HAP-1 (cell line): Measurements from ENCODE around the gene RASGRP1.
A peak's percentile ranks its signal among the peaks of the same experiment; 100 is the strongest.

ENCODE experiments used
- DNase-seq, 2 experiments: peaks; one replicate each; pipeline ENCODE4 v3.0.0-alpha.2; 2016 to 2020; ENCODE audit warnings: low spot score in 2 of 2
- H3K27me3 ChIP-seq: fragments of 250-450 bp; sonication (Bioruptor Pico); 2 replicates; pipeline ENCODE4 v1.5.1; 2020; ENCODE audit warnings: low read depth, mild to moderate bottlenecking, moderate library complexity
- H3K36me3 ChIP-seq: fragments of 250-450 bp; sonication (Bioruptor Pico); replicated peaks from 2 replicates; pipeline ENCODE4 v1.5.1; 2020; ENCODE audit warnings: mild to moderate bottlenecking
- H3K4me1 ChIP-seq: fragments of 250-450 bp; sonication (Bioruptor Pico); 2 replicates; pipeline ENCODE4 v1.5.1; 2020; ENCODE audit warnings: mild to moderate bottlenecking
- H3K4me3 ChIP-seq: fragments of 250-450 bp; sonication (Bioruptor Pico); 2 replicates; pipeline ENCODE4 v1.5.1; 2020; ENCODE audit warnings: mild to moderate bottlenecking, moderate library complexity
- H3K9me3 ChIP-seq: fragments of 250-450 bp; sonication (Bioruptor Pico); 2 replicates; pipeline ENCODE4 v1.5.1; 2020; ENCODE audit warnings: mild to moderate bottlenecking, moderate library complexity
- in situ Hi-C: fragments of 300-500 bp; cut with MboI; formaldehyde crosslinking; loops from 3 replicates; pipeline ENCODE4 v1.14.3; 2020; ENCODE audit warnings: low sequenced_read_pairs, inconsistent platforms, mixed read lengths

The RASGRP1 gene

DNA sequence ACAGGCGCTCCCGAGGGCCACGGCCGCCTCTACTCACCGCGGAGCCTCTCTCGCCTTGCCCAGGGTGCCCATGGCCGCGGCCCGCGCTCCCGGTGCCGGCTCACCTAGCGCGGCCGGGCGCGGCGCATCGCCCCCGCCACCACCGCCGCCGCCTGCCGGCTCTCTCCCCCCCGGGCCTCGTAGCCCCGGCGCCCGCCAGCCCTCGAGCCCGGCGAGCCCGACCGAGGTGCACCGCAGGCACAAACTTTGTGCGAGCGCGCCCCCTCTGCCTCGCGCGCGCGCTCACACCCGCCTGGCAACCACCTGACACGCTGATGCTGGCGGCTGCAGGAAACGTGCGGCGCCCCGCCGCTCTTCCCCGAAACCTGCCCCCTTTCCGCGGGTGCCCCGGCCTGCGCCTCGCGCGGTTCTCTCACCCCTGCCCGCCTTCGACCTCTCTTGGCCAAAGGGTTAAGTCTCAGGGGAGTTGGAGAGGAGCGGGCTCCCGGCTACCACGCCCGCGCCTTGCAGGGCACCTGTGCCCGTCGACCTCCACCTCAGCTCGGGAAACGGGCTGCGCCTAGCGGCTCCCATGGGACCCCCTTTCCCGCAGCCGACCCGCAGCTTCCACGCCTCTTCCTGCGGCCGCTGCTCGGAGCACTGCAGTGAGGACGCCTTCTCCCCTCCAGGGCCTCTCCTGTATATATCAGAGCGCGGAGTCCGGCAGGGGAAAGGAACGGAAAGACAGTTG lies at the start of gene RASGRP1:
RASGRP1 (minus strand) TSS at position 258 of the 730 bp plus-strand sequence; CDS start at position 72, 186 bp downstream.
- no peaks in the 10 kb centered on the region for H3K27me3 ChIP-seq

GRCh38 chr15:38613085-38613484 lies 48.5 kb upstream of the RASGRP1 start:
- in situ Hi-C loops: no loop called here
- Histone ChIP-seq H3K4me3 (no peak overlapping the region), H3K36me3 (no peaks in the 10 kb centered on the region), H3K9me3 (no peaks in the 10 kb centered on the region), H3K4me1 (no peaks in the 10 kb centered on the region), H3K27me3 (peaks cover 9% of the 10 kb centered on the region)
- DNase-seq: no peak

More for the DNA sequence above, at the start of gene RASGRP1:
- Histone ChIP-seq H3K4me3 (peak within 1 kb of the TSS; percentile 52), H3K36me3 (no peaks in the 10 kb centered on the region), H3K9me3 (no peaks in the 10 kb centered on the region), H3K4me1 (no peaks in the 10 kb centered on the region; the same call in 1 of the 2 replicates)
- in situ Hi-C loops: no loop called here
- DNase-seq: peak; percentile 56 to 81

- Histone ChIP-seq H3K4me1 (no peaks in the 10 kb centered on the region), H3K9me3 (no peaks in the 10 kb centered on the region), H3K4me3 (no peak overlapping the region), H3K36me3 (no peaks in the 10 kb centered on the region), H3K27me3 (peaks cover 9% of the 10 kb centered on the region)
- in situ Hi-C loops: no loop called here
- no peak for DNase-seq
Observed at GRCh38 chr15:38612159-38612863, 47.7 kb upstream of the RASGRP1 start.

DNA sequence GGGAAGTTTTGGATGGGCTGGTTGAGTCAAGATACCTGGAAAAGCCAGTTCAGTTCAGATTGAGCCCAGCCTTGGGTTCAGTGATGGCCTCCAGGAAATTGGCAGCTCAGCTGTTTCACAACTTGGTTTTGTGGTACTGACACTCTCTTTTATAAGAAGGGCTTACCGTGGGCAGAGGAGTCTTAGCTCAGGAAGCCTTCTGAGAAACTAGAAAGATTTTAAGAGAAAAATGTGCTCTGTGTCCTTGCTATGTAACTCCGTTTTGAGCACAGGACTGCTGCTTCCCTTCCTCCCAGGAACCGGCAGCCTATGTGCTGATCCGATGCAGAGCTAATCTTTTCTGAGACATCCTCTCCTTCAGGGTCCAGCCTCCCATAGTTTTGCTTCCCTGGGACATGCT lies 46.6 kb upstream of the RASGRP1 start:
- Histone ChIP-seq H3K4me3 (no peak overlapping the region), H3K4me1 (no peaks in the 10 kb centered on the region)
- no peak for DNase-seq

GRCh38 chr15:38610748-38611147 lies 46.1 kb upstream of the RASGRP1 start:
- H3K4me1 ChIP-seq: no peaks in the 10 kb centered on the region
- in situ Hi-C loops: no loop called here
- no peak for DNase-seq
- no peaks in the 10 kb centered on the region for H3K9me3 ChIP-seq
- H3K27me3 ChIP-seq: peaks cover 5% of the 10 kb centered on the region
- no peak overlapping the region for H3K4me3 ChIP-seq
- H3K36me3 ChIP-seq: no peaks in the 10 kb centered on the region

More for the DNA sequence above, 46.6 kb upstream of the RASGRP1 start:
- in situ Hi-C loops: no loop called here
- Histone ChIP-seq H3K27me3 (peaks cover 9% of the 10 kb centered on the region), H3K36me3 (no peaks in the 10 kb centered on the region), H3K9me3 (no peaks in the 10 kb centered on the region)

GRCh38 chr15:38609097-38609738 lies 44.6 kb upstream of the RASGRP1 start:
- peaks cover 2% of the 10 kb centered on the region; the same call in 1 of the 2 replicates for H3K27me3 ChIP-seq
- H3K4me1 ChIP-seq: no peaks in the 10 kb centered on the region
- H3K36me3 ChIP-seq: no peaks in the 10 kb centered on the region
- DNase-seq: no peak
- in situ Hi-C loops: no loop called here
- no peak overlapping the region for H3K4me3 ChIP-seq
- no peaks in the 10 kb centered on the region for H3K9me3 ChIP-seq

DNA sequence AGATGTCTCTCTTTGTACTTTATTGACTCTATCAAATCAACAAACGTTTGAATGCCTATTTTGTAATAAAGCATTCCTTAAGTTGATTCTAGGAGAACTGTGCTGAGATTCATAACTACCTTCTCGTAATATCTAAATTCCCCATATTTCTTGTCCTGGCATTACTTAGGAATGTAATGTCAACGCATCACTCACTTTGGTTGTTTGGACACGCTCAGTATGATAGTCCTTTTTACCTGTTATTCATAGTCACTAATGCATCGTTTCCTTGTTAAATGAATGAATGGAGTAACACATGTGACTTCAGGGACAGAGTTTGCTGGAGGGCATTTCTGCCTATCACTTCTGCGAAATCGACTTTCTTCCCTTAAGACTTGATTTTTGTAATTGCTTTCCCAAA lies 44.1 kb upstream of the RASGRP1 start:
- Histone ChIP-seq H3K4me3 (no peak overlapping the region), H3K4me1 (no peaks in the 10 kb centered on the region), H3K36me3 (no peaks in the 10 kb centered on the region), H3K27me3 (peaks cover 2% of the 10 kb centered on the region; the same call in 1 of the 2 replicates), H3K9me3 (no peaks in the 10 kb centered on the region)
- in situ Hi-C loops: no loop called here
- DNase-seq: no peak

- Histone ChIP-seq H3K36me3 (no peaks in the 10 kb centered on the region), H3K4me1 (no peaks in the 10 kb centered on the region), H3K4me3 (no peak overlapping the region), H3K27me3 (peaks cover 5% of the 10 kb centered on the region; the same call in 1 of the 2 replicates), H3K9me3 (no peaks in the 10 kb centered on the region)
- no peak for DNase-seq
- in situ Hi-C loops: no loop called here
Observed at GRCh38 chr15:38605744-38606143, 41.1 kb upstream of the RASGRP1 start.

DNA sequence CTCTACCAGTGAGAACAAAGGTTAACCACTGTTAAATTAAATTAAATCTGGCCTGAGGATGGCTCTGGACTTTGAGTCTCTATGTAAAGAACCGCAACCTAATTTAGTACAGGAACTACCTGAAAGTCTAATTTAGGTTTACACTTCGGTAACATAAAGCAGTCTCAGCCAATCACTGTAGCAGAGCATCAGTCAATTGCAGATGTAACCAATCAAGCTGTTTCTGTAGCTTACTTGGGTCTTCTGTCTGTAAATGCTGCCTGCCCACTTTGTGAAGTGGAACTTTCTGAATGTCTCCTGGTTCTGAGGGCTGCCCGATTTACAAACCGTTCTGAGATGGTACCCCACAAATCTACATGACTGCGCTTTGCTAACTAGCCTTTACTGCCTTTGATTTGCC lies 39.1 kb upstream of the RASGRP1 start:
- H3K4me3 ChIP-seq: no peak overlapping the region
- peaks cover 5% of the 10 kb centered on the region; the same call in 1 of the 2 replicates for H3K27me3 ChIP-seq
- no peak for DNase-seq
- in situ Hi-C loops: no loop called here
- H3K9me3 ChIP-seq: no peaks in the 10 kb centered on the region
- no peaks in the 10 kb centered on the region for H3K4me1 ChIP-seq
- H3K36me3 ChIP-seq: no peaks in the 10 kb centered on the region

DNA sequence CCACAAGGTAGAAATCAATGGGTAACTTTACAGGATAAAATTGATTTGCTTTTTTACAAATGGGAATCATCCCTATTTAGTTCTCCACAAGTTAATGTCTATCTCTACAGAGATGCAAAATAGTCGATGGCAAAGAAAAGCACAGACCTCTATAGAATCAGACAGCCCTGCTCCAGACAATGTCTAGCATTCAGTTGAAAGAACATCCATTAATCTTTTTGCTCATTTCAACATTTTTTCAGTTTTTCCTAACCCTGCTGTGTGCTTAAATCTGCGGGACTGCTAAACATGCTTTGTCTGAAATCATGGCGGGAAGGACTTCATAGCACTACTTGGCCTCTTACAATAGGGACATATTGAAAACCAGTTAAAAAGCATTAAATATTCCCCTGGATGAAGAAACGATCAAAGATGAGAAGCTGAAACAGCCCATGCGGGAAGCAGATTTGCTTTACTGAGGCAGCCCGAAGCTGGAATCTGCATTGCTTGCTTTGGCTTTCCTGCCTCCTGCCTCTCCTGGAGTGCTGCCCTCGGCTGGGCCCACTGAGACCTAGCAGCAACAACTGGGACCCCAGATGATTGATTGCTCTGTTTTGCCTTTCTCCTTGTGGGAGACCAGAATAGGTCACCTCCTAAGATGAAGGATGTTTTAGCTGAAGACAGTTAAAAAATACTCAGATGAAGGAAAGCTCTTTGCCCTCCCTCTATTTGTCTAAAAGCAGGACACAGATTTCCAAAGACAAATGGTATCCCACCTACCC lies 38.5 kb upstream of the RASGRP1 start:
- Histone ChIP-seq H3K27me3 (peaks cover 2% of the 10 kb centered on the region; the same call in 1 of the 2 replicates), H3K36me3 (no peaks in the 10 kb centered on the region), H3K4me3 (no peak overlapping the region), H3K9me3 (no peaks in the 10 kb centered on the region), H3K4me1 (no peaks in the 10 kb centered on the region)
- in situ Hi-C loops: no loop called here
- DNase-seq: no peak

DNA sequence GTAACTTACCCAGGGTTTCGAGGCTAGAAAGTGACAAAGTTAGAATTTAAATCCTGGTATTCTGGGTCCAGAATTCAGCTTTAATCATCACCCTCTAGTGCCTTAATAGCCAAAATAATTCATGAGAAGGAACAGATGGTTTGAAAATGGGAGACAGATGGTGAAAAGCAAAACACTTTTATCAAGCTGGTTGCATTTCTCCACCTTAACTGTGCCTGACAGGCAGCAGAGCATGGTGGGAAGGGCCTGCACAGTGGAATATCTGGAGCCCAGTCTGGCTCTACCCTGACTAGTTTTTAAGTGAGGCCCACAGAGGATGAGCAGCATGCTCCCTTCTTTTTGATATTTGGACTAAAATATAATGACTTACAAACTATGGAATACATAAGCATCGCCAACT lies 35.6 kb upstream of the RASGRP1 start:
- no peak overlapping the region for H3K4me3 ChIP-seq
- DNase-seq: no peak

DNA sequence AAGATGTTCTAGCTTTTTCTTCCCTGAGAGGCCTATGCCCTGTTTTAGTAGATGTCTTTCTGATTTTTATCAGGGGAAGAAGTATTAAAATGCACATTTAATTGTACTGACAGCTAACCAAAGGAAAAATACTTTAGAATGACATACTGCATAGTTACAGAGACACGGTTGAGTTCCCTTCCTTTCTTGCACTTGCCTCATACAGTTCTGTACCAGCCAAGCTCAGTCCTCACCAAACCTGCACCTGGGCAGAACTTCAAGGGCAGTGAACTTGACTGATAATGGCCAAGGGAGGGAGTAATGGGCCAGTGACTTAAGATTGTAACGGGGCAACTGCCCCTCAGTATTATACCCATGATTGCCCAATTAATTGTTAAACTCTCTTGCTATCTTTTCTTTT lies 34.1 kb upstream of the RASGRP1 start:
- Histone ChIP-seq H3K4me3 (no peak overlapping the region), H3K9me3 (no peaks in the 10 kb centered on the region), H3K4me1 (no peaks in the 10 kb centered on the region), H3K27me3 (0 out of 2 replicates have a peak, but pooled peaks cover 2% of the 10 kb centered on the region), H3K36me3 (no peaks in the 10 kb centered on the region)
- in situ Hi-C loops: no loop called here
- no peak for DNase-seq

More for the DNA sequence above, 35.6 kb upstream of the RASGRP1 start:
- H3K36me3 ChIP-seq: no peaks in the 10 kb centered on the region
- in situ Hi-C loops: no loop called here
- H3K4me1 ChIP-seq: no peaks in the 10 kb centered on the region
- H3K9me3 ChIP-seq: no peaks in the 10 kb centered on the region
- H3K27me3 ChIP-seq: 0 out of 2 replicates have a peak, but pooled peaks cover 2% of the 10 kb centered on the region

DNA sequence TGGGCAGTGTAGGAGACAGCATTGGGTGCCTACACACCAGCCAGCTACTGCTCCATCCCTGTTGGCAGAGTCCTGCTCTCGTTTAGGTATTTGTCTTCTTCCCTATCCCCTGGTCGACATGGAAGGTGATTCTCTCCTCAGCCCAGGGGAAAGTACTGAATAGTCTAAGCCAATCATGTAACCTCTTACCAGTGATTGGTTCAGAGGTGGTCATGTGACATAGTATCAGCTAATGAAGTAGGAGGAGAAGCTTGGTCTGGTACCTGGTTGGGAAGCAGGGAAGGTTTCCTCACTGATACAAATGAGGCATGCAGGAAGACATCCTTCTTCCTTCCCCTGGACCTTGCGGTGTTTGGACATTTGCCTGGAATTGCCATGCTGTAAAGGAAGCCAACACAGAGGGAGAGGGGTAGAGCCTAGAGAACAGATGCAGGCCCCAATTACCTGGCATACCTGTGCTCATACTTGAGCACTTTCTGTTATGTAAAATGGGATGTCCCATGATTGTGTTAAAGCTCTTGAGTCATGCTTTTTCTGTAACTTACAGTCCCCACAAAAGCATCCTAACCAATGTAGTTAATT lies 32.7 kb upstream of the RASGRP1 start:
- Histone ChIP-seq H3K4me3 (no peak overlapping the region), H3K27me3 (no peaks in the 10 kb centered on the region), H3K36me3 (no peaks in the 10 kb centered on the region), H3K9me3 (no peaks in the 10 kb centered on the region), H3K4me1 (no peaks in the 10 kb centered on the region)
- in situ Hi-C loops: no loop called here
- DNase-seq: no peak
